ENCODE data around the gene ARHGEF19. TPM values are rescaled to one million over a fixed set of nuclear protein-coding genes. Genes with fewer than 3 reads are reported as not detected.

The ARHGEF19 gene
- total RNA-seq, 1 donor, result 9.9 TPM

- DNase-seq (ENCODE audit: low read depth), result peak; percentile 92
These were observed 24.3 kb upstream of the ARHGEF19 start, which contains the start of gene CPLANE2 for GRCh38 chr1:16236511-16237342. Gene CPLANE2, minus strand, starts transcription at chr1:16237183. Its CDS starts 441 bp downstream, at chr1:16236742.

GRCh38 chr1:16235944-16236510 is 23.6 kb upstream of the ARHGEF19 start:
- DNase-seq (ENCODE audit: low read depth), result peak; percentile 7
- TF ChIP-seq CTCF (IDR thresholded peaks at IDR 0.05; ENCODE audit: insufficient read depth, low read depth, low read length), result peak; percentile 15
- peak overlapping the region; percentile 78 for H3K4me3 ChIP-seq (ENCODE audit: low read depth, low read length)

More at GRCh38 chr1:16236511-16237342, 24.3 kb upstream of the ARHGEF19 start, which contains the start of gene CPLANE2:
- H3K4me3 ChIP-seq (ENCODE audit: low read depth, low read length), result peak within 1 kb of the TSS; percentile 78
- no peak for TF ChIP-seq CTCF (IDR thresholded peaks at IDR 0.05; ENCODE audit: insufficient read depth, low read depth, low read length)

GRCh38 chr1:16235347-16235746 is 22.9 kb upstream of the ARHGEF19 start:
- no peak for TF ChIP-seq CTCF (IDR thresholded peaks at IDR 0.05; ENCODE audit: insufficient read depth, low read depth, low read length)
- DNase-seq (ENCODE audit: low read depth), result no peak
- H3K4me3 ChIP-seq (ENCODE audit: low read depth, low read length), result no peak overlapping the region

- no peak overlapping the region for H3K4me3 ChIP-seq (ENCODE audit: low read depth, low read length)
- no peak for TF ChIP-seq CTCF (IDR thresholded peaks at IDR 0.05; ENCODE audit: insufficient read depth, low read depth, low read length)
- DNase-seq (ENCODE audit: low read depth), result no peak
These were observed 21.0 kb upstream of the ARHGEF19 start for GRCh38 chr1:16233431-16233830.

- DNase-seq (ENCODE audit: low read depth), result no peak
- TF ChIP-seq CTCF (IDR thresholded peaks at IDR 0.05; ENCODE audit: insufficient read depth, low read depth, low read length), result no peak
These were observed 19.9 kb upstream of the ARHGEF19 start for GRCh38 chr1:16232316-16232710.

GRCh38 chr1:16231331-16232315 is 19.2 kb upstream of the ARHGEF19 start:
- TF ChIP-seq CTCF (IDR thresholded peaks at IDR 0.05; ENCODE audit: insufficient read depth, low read depth, low read length), result no peak
- DNase-seq (ENCODE audit: low read depth), result no peak
- no peak overlapping the region for H3K4me3 ChIP-seq (ENCODE audit: low read depth, low read length)

More at GRCh38 chr1:16232316-16232710, 19.9 kb upstream of the ARHGEF19 start:
- no peak overlapping the region for H3K4me3 ChIP-seq (ENCODE audit: low read depth, low read length)
